Measurements from ENCODE around the gene C14orf180.

DNA sequence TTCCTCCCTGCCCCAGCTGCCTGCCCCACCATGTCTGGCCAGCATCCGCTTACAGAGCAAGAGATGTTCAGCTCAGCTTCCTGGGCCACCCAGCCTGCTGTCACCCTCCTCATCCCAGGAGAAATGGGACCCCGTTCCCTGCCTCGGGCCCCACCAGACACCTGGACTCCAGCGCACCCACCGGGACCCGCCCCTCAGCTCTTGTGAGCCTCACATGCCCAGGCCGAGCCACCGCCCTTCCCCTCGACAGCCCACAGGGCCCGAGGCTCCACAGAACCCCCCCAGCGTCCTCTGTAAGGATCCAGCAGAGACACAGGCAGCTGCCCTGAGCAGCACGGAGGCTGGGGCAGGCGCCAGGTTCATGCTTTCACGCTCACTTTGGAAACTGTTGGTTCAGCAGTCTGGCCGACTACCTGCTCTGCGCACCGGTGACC lies 18.4 kb upstream of the C14orf180 start:
- TF ChIP-seq EZH2 (IDR thresholded peaks at IDR 0.05; ENCODE audit: low read length, missing control alignments): no peak
- TF ChIP-seq, protein P1, sequence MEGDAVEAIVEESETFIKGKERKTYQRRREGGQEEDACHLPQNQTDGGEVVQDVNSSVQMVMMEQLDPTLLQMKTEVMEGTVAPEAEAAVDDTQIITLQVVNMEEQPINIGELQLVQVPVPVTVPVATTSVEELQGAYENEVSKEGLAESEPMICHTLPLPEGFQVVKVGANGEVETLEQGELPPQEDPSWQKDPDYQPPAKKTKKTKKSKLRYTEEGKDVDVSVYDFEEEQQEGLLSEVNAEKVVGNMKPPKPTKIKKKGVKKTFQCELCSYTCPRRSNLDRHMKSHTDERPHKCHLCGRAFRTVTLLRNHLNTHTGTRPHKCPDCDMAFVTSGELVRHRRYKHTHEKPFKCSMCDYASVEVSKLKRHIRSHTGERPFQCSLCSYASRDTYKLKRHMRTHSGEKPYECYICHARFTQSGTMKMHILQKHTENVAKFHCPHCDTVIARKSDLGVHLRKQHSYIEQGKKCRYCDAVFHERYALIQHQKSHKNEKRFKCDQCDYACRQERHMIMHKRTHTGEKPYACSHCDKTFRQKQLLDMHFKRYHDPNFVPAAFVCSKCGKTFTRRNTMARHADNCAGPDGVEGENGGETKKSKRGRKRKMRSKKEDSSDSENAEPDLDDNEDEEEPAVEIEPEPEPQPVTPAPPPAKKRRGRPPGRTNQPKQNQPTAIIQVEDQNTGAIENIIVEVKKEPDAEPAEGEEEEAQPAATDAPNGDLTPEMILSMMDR (conservative IDR thresholded peaks at IDR 0.05 in 1 of 2, IDR thresholded peaks at IDR 0.05 in 1 of 2; ENCODE audit: low read depth in 1 of 2, low read length in 2 of 2): no peak
